H9 (cell line): ENCODE measurements around the gene PLEKHO2. TPM values are rescaled to one million over a fixed set of nuclear protein-coding genes. Genes with fewer than 3 reads are reported as not detected.

ENCODE experiments used
- DNase-seq: peaks from one replicate; pipeline ENCODE4 v3.0.0-alpha.2; 2017
- H2AFZ ChIP-seq: one replicate; pipeline ENCODE4 v1.6.1; 2013; ENCODE audit warnings: mild to moderate bottlenecking, low read length, control low read depth, moderate library complexity
- H2AK5ac ChIP-seq: 2 replicates; pipeline ENCODE4 v1.6.1; 2013; ENCODE audit warnings: low read length, control low read depth, mixed read lengths; ENCODE audit not compliant: insufficient read length
- H2BK120ac ChIP-seq: one replicate; pipeline ENCODE4 v1.6.1; 2013; ENCODE audit warnings: low read depth, mild to moderate bottlenecking, low read length, control low read depth, inconsistent platforms; ENCODE audit not compliant: poor library complexity, severe bottlenecking
- H2BK12ac ChIP-seq: 2 replicates; pipeline ENCODE4 v1.6.1; 2013; ENCODE audit warnings: low read length, control low read depth, mixed read lengths, low read depth; ENCODE audit not compliant: insufficient read length
- H2BK15ac ChIP-seq: 2 replicates; pipeline ENCODE4 v1.6.1; 2013; ENCODE audit warnings: low read depth, low read length, control low read depth
- H2BK20ac ChIP-seq: one replicate; pipeline ENCODE4 v1.6.1; 2013; ENCODE audit warnings: low read depth, mild to moderate bottlenecking, low read length, control low read depth, inconsistent platforms; ENCODE audit not compliant: poor library complexity, severe bottlenecking
- H2BK5ac ChIP-seq: 2 replicates; pipeline ENCODE4 v1.6.1; 2013; ENCODE audit warnings: low read length, control low read depth, mixed read lengths; ENCODE audit not compliant: insufficient read length
- H3K14ac ChIP-seq: 2 replicates; pipeline ENCODE4 v1.6.1; 2013; ENCODE audit warnings: low read length, control low read depth; ENCODE audit not compliant: insufficient read depth
- H3K18ac ChIP-seq: 2 replicates; pipeline ENCODE4 v1.6.1; 2013; ENCODE audit warnings: low read depth, mild to moderate bottlenecking, mixed read lengths, low read length, control low read depth; ENCODE audit not compliant: insufficient read length
- H3K23ac ChIP-seq: 2 replicates; pipeline ENCODE4 v1.6.1; 2013; ENCODE audit warnings: low read length, control low read depth, mixed read lengths, low read depth; ENCODE audit not compliant: insufficient read length
- H3K23me2 ChIP-seq: 2 replicates; pipeline ENCODE4 v1.6.1; 2013; ENCODE audit warnings: low read depth, mild to moderate bottlenecking, mixed read lengths, low read length, control low read depth; ENCODE audit not compliant: insufficient read length, poor library complexity, severe bottlenecking
- H3K27ac ChIP-seq: 2 replicates; pipeline ENCODE4 v1.5.1; 2013; ENCODE audit warnings: low read length, control low read depth, mixed read lengths, low read depth; ENCODE audit not compliant: insufficient read length
- H3K27me3 ChIP-seq: 2 replicates; pipeline ENCODE4 v1.6.1; 2013; ENCODE audit warnings: low read length, control low read depth, inconsistent platforms; ENCODE audit not compliant: insufficient read depth
- H3K4ac ChIP-seq: 2 replicates; pipeline ENCODE4 v1.6.1; 2013; ENCODE audit warnings: low read depth, mild to moderate bottlenecking, control low read depth, inconsistent platforms, low read length, moderate library complexity
- H3K4me1 ChIP-seq: 2 replicates; pipeline ENCODE4 v1.6.1; 2013; ENCODE audit warnings: low read length, control low read depth, inconsistent platforms; ENCODE audit not compliant: insufficient read depth
- H3K4me2 ChIP-seq: 2 replicates; pipeline ENCODE4 v1.6.1; 2013; ENCODE audit warnings: low read length, control low read depth, mixed read lengths; ENCODE audit not compliant: insufficient read length, insufficient read depth
- H3K56ac ChIP-seq: 2 replicates; pipeline ENCODE4 v1.6.1; 2013; ENCODE audit warnings: low read depth, mild to moderate bottlenecking, mixed read lengths, low read length, control low read depth; ENCODE audit not compliant: insufficient read length
- H3K79me1 ChIP-seq: 2 replicates; pipeline ENCODE4 v1.6.1; 2013; ENCODE audit warnings: low read depth, mild to moderate bottlenecking, moderate library complexity, low read length, control low read depth, inconsistent platforms; ENCODE audit not compliant: insufficient read depth, poor library complexity, severe bottlenecking
- H3K79me2 ChIP-seq: 2 replicates; pipeline ENCODE4 v1.6.1; 2013; ENCODE audit warnings: low read length, control low read depth, inconsistent platforms; ENCODE audit not compliant: insufficient read depth
- H3K9ac ChIP-seq: 2 replicates; pipeline ENCODE4 v1.6.1; 2013; ENCODE audit warnings: low read length, control low read depth, mixed read lengths; ENCODE audit not compliant: insufficient read length; ENCODE audit errors: extremely low read depth
- H3K9me3 ChIP-seq: one replicate; pipeline ENCODE4 v1.6.1; 2013; ENCODE audit warnings: low read depth, low read length, inconsistent platforms; ENCODE audit not compliant: control insufficient read depth
- H3T11ph ChIP-seq: one replicate; pipeline ENCODE4 v1.6.1; 2013; ENCODE audit warnings: mild to moderate bottlenecking, low read length, control low read depth, inconsistent platforms
- H4K20me1 ChIP-seq: one replicate; pipeline ENCODE4 v1.6.1; 2013; ENCODE audit not compliant: control insufficient read depth, insufficient read length, insufficient read depth
- H4K5ac ChIP-seq: 2 replicates; pipeline ENCODE4 v1.6.1; 2013; ENCODE audit warnings: low read depth, mild to moderate bottlenecking, mixed read lengths, low read length, control low read depth; ENCODE audit not compliant: insufficient read length
- H4K8ac ChIP-seq: replicated peaks from 2 replicates; pipeline ENCODE4 v1.6.1; 2013; ENCODE audit warnings: low read length, control low read depth, mixed read lengths, low read depth; ENCODE audit not compliant: insufficient read length
- H4K91ac ChIP-seq: 2 replicates; pipeline ENCODE4 v1.6.1; 2013; ENCODE audit warnings: low read depth, mild to moderate bottlenecking, moderate library complexity, mixed read lengths, low read length, control low read depth; ENCODE audit not compliant: insufficient read length
- H3K27ac Mint-ChIP-seq, 3 experiments: 2 replicates in 2 of 3; 3 replicates in 1 of 3; pipeline ENCODE4 v1.8.0; 2020 to 2021; ENCODE audit warnings: mixed read lengths in 3 of 3, mild to moderate bottlenecking in 1 of 3, moderate library complexity in 1 of 3
- H3K27me3 Mint-ChIP-seq: 2 replicates; pipeline ENCODE4 v1.8.0; 2021; ENCODE audit warnings: low read depth, mild to moderate bottlenecking, moderate library complexity, mixed read lengths
- H3K36me3 Mint-ChIP-seq, 3 experiments: 2 replicates in 2 of 3; 3 replicates in 1 of 3; pipeline ENCODE4 v1.8.0; 2020 to 2021; ENCODE audit warnings: low read depth in 3 of 3, mixed read lengths in 3 of 3; ENCODE audit not compliant: insufficient read depth in 1 of 3
- H3K4me1 Mint-ChIP-seq, 2 experiments: 2 replicates each; pipeline ENCODE4 v1.8.0; 2020; ENCODE audit warnings: mixed read lengths in 2 of 2
- H3K4me3 Mint-ChIP-seq, 2 experiments: 2 replicates in 1 of 2; 3 replicates in 1 of 2; pipeline ENCODE4 v1.8.0; 2020 to 2021; ENCODE audit warnings: mild to moderate bottlenecking in 2 of 2, mixed read lengths in 2 of 2, moderate library complexity in 1 of 2
- H3K9me3 Mint-ChIP-seq, 2 experiments: 2 replicates in 1 of 2; 3 replicates in 1 of 2; pipeline ENCODE4 v1.8.0; 2020; ENCODE audit warnings: mild to moderate bottlenecking in 2 of 2, mixed read lengths in 2 of 2, moderate library complexity in 1 of 2
- CTCF ChIP-seq: fragments of 200-600 bp; sonication (generic); conservative IDR thresholded peaks from 3 replicates; pipeline ENCODE4 v1.8.0; 2021; ENCODE audit warnings: antibody characterized with exemption, mild to moderate bottlenecking
- WGBS: extraction: QIAGEN DNeasy Blood & Tissue Kit; methylation state at CpG from one replicate; pipeline ENCODE4 v1.1.7; 2013; ENCODE audit warnings: missing lambda C conversion rate, low lambda C conversion rate, mixed read lengths; ENCODE audit not compliant: insufficient read length; ENCODE audit errors: extremely low coverage; 5-methylcytosine and 5-hydroxymethylcytosine counted together
- total RNA-seq: library from RNA; stranded (reverse); gene quantifications from 2 replicates; pipeline ENCODE4 v1.2.1, GENCODE V29; 2021

The PLEKHO2 gene
- total RNA-seq, 1 experiment from 2014 or later, result 18.1 TPM

- no peak overlapping the region for H2BK12ac ChIP-seq
- H3K18ac ChIP-seq, result no peak overlapping the region
- H4K91ac ChIP-seq, result no peak overlapping the region
- H2AFZ ChIP-seq, result no peak overlapping the region
- no peak overlapping the region for H2BK5ac ChIP-seq
- no peaks in the 10 kb centered on the region for H3K79me1 ChIP-seq
- H3K56ac ChIP-seq, result no peak overlapping the region
- Mint-ChIP-seq H3K4me3 (no peak overlapping the region), H3K9me3 (peaks cover 20 to 22% of the 10 kb centered on the region in 2 experiments), H3K27ac (no peak overlapping the region), H3K4me1 (peaks cover 23 to 31% of the 10 kb centered on the region in 2 experiments), H3K36me3 (peaks cover 11 to 18% (median 14%) of the 10 kb centered on the region in 3 experiments), H3K27me3 (peaks cover 6% of the 10 kb centered on the region)
- H3K27me3 ChIP-seq, result no peaks in the 10 kb centered on the region; the same call in 1 of the 2 replicates
- no peak overlapping the region for H2BK15ac ChIP-seq
- no peaks in the 10 kb centered on the region for H3K79me2 ChIP-seq
- peaks cover 3% of the 10 kb centered on the region for H3K23me2 ChIP-seq
- DNase-seq, result no peak
- no peak for TF ChIP-seq CTCF
- H4K5ac ChIP-seq, result no peak overlapping the region
- H4K20me1 ChIP-seq, result no peaks in the 10 kb centered on the region
- no peak overlapping the region for H3K23ac ChIP-seq
- H3K4me1 ChIP-seq, result no peaks in the 10 kb centered on the region
- no peak overlapping the region for H2BK120ac ChIP-seq
- no CpG with 5 or more reads among the region's 5 CpGs for WGBS
- no peak overlapping the region for H3K9ac ChIP-seq
- no peak overlapping the region for H3K4me2 ChIP-seq
- H3K9me3 ChIP-seq, result peaks cover 11% of the 10 kb centered on the region
- no peak overlapping the region for H2BK20ac ChIP-seq
- H3K27ac ChIP-seq, result no peak overlapping the region
- H4K8ac ChIP-seq, result no peak overlapping the region
- H3K4ac ChIP-seq, result no peak overlapping the region
- H3K14ac ChIP-seq, result no peak overlapping the region
- H3T11ph ChIP-seq, result no peak overlapping the region
- H2AK5ac ChIP-seq, result no peak overlapping the region
Observed at GRCh38 chr15:64901141-64901540, 59.4 kb downstream of the PLEKHO2 start.
